HG03064 (cell line): Measurements from ENCODE around the gene LCN10.
"Not testable (repeated sequence)": the region's sequence is repeated elsewhere in the genome, so short reads cannot be mapped to it uniquely, and the experiment has no call there.

ENCODE experiments used
- ATAC-seq: cut with Tn5 transposase; IDR thresholded peaks from one replicate; pipeline ENCODE4 v1.9.1; 2021; ENCODE audit warnings: low read depth; ENCODE audit not compliant: unreplicated experiment

Gene LCN10

DNA sequence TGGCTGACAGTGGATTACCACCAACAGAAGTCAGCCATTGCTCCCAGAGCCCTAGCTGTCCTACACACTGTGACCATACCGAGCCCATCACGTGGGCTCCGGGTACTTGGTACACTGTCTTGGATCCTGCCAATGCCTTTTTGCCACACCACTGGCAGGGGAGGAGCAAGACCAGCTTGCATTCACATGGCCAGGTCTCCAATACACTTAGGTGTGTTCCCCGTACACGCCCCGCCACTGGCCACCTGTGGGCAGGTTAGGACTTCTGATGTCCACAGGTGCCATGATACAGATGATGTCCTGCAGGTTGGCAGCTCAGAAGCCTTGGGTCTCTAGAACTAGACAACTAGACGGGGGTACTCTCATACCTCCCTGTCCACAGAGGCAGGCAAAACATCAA lies 35.7 kb downstream of the LCN10 start:
- ATAC-seq, result no peak

DNA sequence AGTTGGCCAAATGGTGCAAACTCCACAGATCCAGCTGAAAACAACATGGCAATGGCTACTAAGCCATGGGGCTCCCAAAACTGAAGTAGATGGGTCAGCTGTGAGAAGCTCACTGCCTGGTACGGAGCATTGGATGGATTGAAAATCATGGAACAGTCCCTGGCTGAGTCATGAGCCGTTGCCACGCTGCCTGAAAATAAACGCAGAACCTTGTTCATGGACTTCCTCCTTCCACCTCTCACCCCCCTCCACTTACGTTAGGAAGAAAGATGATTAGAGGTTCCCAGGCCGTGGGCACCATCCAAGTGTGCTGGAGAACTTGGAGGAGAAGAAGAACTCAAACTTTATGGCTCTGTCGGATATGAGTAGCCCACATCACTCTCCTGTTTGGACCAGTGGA lies 37.2 kb downstream of the LCN10 start:
- ATAC-seq, result no peak

DNA sequence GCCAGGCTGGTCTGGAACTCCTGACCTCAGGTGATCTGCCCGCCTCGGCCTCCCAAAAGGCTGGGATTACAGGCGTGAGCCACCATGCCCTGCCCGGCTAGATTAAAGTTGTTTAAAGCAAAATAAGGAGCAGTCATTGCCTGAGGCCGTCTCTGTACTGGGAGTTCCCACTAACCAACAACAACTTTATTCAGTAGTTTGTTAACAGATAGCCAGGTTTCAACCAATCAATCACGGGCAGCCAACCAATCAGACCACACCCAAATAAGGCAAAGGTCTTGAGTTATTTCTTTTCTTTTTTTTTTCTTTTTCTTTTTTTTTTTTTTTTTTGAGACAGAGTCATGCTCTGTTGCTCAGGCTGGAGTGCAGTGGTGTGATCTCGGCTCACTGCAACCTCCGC lies 38.0 kb downstream of the LCN10 start:
- not testable (repeated sequence) for ATAC-seq

DNA sequence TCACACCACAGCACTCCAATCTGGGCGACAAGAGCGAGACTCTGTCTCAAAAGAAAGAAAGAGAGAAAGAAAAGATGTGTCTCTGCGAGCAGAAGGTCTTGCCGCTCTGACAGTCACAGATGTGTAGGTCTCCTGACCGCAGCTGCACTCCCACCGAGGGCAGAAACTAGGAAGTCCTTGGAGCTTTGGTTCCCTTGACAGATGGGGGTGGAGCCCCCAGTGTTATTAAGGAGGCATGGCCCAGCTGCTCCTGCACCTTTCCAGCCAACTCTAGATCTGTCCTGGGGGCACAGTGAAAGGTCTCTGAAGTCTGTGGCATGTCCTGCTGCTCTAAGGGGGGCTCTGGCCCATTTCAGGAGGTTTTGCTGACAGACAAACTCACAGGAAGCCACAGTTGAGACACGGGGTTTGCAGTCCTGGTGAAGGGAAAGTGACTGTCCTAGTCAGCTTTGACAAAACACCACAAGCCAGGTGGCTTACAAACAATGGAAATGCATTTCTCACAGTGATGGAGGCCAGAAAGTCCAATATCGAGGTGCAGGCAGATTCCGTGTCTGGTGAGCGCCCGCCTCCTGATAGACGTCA lies 39.4 kb downstream of the LCN10 start:
- ATAC-seq, result no peak

DNA sequence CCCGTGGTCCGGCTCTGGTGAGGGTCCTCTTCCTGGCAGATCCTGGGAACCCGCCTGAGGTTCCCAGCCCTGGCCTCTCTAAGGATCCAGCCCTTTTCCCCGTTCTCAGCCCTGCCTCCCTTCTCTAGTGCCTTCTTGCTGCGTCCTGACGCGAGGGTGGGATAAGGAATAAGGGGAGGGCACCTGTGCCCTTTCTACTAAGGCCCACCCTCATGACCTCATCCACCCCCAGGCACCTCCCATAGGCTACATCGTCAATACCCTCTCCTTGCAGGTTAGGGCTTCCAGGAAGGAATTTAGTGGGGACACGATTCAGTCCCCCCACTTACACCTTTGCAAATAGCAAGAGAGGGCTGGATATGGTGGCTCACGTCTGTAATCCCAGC lies 41.1 kb downstream of the LCN10 start:
- ATAC-seq, result no peak

DNA sequence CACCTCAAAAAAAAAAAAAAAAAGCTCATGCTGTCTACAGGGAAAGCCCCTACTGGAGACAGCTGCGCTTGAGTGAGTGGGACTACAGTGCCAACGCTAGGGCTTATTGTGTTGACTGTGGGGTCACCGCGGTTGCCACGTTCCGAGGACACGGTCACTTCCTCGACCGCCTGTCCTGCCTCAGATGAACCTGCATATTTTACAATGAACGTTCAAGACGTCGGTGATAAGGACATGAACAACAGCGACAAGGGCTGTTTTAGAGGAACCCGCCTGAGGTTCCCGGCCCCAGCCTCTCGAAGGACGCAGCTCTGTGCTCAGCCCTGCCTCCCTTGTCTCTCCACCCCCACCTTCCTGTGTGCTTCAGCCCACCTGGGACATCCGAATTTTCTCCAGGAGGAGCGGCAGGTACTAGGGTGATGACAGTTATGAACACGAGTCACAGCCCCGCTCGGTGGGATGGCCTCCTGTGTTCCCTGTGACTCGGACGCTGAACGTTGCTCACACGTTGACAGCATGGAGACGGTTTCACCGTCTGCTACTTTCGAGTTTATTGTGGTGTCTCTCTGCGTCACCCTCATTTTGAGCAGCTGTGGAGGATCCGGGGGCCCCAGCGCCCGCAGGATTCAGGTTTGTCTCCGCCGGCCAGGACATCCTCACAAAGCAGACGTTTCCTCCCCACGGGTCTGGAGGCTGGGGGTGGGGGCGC lies 41.6 kb downstream of the LCN10 start:
- peak; percentile 51 for ATAC-seq

DNA sequence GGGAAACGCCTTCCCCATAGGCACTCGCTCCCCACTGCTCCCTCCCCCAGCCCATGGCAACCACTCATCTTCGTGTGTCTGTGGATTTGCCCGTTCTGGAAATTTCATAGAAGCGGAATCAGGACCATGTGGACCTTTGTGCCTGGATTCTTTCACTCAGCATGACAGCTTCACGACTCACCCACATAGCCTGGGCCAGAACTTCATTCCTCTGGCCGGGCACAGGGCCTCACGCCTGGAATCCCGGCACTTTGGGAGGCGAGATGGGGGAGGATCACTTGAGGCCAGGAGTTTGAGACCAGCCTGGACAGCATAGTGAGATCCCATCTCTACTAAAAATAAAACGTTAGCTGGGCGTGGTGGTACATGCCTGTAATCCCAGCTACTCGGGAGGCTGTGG lies 42.4 kb downstream of the LCN10 start:
- ATAC-seq, result no peak

DNA sequence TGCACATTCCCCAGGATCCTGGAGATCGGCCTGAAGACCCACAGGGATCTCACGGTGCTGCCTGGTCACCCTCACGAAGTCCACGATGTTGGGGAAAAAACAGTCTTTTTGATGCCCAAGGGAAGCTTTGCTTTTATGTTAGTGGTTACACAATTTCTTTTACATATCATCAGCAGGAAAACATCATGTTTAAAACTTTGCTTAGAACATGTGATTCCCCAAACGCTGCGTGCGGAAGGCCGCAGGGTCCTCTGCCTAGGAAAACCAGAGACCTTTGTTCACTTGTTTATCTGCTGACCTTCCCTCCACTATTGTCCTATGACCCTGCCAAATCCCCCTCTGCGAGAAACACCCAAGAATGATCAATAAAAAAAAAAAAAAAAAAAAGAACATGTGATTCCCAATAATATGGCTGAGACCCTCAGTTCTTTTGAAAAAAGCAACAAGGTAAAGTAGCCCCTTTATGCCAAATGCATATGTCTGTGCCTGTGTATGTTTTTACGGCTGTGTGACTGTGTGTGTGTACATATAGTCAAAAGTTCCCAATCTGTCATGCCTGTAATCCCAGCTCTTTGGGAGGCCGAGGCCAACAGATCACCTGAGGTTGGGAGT lies 44.0 kb downstream of the LCN10 start:
- no peak for ATAC-seq

DNA sequence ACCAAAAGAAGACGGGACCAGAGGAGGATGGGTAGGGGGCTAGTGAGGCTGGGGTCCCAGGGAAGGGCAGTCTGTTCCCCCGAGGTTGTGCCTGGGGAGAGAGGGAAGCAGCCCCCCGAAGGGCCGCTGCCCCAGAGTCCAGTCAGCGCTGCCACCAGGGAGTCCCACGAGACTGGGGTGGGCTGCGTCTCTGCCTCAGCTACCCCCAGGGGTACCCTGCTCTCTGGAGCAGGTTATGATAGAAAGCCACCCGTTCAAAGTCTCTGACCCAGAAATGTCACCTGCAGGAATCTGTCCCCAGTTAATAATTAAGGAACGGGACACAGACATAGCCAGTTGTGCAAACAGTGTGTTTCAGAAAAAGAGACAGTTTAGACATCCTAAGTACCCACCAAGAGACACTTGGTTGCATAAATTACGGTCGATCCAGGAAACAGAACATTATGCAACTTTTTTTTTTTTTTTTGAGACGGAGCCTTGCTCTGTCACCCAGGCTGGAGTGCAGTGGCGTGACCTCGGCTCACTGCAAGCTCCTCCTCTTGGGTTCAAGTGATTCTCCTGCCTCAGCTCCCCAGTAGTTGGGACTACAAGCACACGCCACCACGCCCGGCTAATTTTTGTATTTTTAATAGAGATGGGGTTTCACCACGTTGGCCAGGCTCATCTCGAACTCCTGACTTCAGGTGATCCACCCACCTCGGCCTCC lies 44.8 kb downstream of the LCN10 start:
- no peak for ATAC-seq

DNA sequence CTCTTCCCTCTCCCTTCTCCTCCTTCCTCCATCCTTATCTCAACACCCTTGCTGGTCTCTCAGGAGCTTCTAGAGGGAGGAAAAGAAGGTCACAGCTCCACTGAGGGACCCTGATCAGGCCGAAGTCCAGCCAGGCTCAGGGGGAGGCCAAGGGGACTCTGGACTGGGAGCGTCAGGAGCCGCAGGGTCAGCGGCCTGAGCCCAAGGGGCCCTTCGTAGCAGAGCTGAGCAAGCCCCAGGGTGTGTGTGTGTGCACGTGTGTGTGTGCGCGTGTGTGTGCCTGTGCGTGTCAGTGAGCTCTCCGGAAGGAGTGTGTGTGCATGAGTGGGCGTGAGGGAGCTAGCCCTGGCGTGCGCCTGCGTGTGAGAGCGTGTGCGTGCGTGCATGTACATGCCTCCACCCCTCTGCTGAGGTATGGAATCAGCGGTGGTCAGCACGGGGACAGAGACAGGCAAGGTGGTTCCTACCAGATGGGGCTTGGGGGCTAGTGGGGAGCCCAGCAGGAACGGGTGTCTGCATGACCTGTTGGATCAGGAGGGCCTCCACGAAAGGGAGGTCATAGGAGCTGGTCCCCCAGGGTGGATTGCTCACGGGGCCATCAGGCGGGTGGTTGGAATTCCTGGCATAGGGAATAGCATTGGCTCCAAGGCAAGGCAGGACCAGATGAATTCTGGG lies 45.5 kb downstream of the LCN10 start:
- no peak for ATAC-seq

DNA sequence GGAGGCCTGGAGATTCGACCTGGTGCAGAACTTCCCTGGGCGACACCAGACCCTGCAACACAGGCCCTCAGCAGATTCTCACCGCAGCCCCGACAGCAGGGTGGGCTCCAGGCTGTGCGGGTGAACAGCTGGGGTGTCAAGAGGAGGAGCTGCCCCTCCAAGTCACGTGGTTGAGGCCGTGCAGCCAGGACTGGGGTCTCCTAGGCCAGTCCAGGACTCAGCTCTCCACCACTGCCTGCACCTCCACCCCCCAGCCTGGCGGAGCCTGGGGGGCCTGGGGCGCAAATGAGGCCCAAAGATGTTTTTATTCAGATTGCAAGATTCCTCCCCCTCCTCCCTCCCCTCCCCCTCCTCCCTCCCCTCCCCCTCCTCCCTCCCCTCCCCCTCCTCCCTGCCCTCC lies 46.2 kb downstream of the LCN10 start:
- ATAC-seq, result no peak

DNA sequence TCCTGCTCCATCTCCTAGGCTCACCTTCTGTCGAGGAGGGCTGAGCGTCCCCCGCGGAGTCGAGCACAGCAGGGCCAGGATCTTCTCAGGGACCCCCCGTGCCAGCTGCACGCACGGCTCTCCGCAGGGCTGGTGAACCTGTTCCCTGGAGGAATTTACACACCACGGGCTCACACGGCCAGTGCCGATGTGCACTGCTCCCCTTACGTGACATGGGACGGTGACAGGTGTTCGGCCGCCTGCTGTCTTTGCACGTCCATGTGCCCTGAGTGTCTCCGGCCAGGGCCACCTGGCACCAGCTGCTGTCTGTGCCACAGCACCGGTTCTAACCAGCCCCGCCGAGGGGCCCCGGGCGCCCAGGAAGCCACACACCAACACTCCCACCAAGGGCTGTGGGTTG lies 46.8 kb downstream of the LCN10 start:
- no peak for ATAC-seq

DNA sequence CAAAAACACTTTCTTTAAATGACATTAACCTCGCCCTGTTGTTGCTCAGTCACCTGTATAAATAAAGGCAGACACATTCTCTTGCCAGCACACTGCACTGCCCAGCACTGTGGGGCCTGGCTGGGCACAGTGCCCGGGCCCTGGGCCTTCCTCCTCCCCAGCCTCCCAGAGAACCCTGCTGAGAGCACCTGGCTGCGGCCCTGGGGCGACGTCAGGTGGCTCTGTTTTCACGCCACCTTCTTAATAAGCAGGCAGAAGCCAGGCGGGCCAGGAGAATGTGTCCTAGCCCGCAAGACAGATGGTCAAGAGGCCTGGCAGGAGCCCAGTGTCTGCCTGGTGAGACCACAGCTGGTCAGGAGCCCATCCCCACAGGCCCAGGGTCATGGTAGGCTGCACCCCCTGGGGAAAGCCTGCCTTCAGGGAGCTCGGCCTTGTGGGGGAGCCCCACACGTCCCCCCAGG lies 47.3 kb downstream of the LCN10 start:
- ATAC-seq, result no peak

DNA sequence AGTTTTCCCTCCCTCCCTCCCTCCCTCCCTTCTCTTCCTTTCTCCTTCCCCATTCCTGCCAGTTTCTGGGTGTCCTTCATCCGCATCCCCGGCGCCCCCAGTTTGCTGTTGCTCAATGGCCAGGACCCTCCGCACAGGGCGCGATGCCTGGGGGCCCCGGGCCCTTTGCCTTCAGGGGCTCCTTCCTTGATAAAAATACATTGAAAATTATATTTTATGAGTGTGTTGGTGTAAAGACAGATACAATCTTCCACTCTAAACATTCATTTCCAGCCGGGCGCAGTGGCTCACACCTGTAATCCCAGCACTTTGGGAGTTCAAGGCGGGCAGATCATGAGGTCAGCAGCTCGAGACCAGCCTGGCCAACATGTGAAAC lies 47.9 kb downstream of the LCN10 start:
- no peak for ATAC-seq

DNA sequence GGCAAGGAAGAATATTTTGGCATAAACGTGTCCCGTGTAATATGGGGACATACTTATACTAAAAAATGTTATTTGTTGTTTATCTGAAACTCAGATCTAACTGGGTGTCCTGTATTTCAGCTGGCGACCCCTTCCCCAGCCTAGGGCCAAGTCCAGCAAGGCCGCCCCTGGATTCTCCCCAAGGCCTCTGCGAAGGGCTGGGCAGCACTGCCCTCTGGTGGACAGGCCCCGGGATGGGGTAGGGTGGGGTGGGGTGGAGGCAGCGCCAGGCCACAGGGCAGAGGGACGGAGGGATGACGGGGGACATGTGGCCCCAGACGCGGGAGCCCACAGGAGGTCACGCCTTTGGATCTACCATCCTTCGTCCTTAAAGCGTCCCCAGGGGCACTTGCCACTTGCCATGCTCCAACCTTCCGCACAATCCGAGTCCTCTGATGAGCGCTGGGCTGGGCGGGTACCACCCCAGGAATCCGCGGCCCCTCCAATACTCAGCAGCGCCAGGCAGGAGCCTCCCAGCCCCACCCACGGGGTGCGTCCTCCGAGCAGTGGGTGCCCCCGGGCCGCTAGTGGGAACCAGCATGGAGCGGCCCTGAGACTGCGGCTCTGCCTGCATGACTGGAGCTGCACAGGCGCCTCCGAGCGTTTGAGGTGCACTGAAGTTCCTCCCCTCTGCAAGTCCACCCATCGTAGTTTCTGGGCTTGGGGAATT lies 48.4 kb downstream of the LCN10 start:
- no peak for ATAC-seq

DNA sequence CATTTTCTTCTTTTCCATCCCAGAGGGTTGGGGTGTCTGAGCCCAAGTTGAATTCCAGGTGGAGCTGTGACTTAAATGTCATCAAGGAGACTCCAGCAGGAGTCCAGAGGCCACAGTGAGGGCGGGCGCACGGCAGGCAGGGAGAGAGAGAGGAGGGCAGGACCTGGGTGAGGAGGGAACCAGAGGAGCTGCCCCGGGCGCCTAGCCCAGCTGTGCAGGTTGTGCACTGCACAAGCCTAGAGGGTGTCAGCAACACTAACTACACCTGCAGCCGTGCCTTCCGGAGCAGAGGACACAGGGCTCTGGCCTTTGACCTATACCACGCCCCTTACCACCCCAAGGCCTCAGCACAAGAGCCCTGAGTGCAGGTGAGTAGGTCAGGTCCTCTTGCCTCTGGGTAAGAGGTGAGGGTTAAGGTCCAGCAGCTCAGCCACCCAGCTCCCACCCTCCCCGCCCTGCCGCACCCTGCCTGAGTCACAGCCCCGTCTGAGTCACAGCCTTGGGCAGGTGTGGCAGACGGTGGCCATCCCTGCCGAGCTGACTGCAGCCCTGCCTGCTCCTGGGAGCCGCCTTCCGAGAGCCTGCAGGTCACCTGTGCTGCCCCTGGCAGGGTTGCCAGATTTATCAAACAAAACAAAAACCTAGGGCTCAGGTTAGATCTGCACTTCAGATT lies 49.1 kb downstream of the LCN10 start:
- ATAC-seq, result no peak

DNA sequence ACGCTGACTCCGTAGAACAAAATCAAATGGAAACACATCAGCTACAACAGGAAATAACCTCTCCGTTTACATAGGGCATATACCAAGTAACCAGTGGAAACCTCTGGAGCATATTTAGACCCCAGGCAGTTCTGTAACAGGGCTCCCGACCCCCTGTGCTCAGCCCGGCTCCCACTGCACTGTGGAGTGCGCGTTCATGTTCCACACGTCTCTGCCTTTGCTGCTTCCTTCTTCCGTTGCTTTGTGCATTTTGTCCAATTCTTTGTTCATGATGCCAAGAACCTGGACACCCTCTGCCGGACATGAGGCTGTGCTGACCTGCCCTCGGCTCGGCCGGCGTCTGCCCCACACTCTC lies 49.6 kb downstream of the LCN10 start:
- ATAC-seq, result no peak

DNA sequence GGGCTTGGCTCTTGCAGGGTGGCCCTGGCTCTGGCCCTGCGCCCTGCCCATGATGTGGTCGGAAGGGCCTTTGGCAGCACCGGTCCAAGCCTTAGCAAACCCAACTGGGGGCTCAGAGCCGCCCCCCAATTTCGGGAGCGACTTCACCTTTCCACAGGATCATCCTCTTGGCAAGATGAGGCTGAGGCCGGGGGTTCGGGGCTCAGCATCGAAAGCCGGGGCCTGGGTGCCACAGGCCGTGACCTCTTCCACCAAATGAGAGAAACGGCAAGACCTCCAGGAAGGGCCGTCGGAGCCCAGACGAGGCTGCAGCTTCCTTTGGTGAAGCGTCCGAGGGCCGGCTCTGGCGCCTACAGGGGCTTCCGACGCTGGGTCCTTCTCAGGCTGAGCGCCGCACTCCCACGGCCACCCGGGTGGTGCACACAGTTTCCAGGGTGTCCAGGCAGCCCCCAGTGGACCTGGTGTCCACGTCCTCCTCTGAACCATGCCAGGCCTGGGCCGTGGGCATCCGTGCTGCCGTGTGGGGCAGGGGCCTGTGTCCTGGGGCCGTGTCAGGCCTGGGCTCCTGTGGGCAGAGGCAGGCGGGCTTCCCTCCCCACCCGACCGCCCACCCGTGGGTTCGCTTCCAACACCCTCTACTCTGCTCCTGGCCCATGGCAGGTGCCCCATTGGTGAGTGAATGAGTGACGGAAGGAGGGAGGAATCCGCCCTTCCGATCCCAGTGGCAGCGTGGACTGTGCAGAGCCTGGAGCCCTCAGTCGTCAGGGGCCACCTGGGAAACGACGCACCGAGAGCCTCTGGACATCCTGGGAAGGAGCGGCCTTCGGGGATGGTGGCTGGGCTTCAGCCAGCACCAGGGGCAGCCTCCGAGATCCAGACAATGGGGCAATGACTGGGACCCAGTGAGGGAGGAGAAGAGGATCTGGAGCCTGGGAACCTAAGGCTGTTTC lies 50.3 kb downstream of the LCN10 start:
- ATAC-seq, result no peak
